Smooth muscle cell (in vitro differentiated cells): ENCODE results near the gene SIGLEC6. TPM values are rescaled to one million over a fixed set of nuclear protein-coding genes. Genes with fewer than 3 reads are reported as not detected.

Experiments
- DNase-seq: peaks from one replicate; lab custom pipeline; 2025; ENCODE audit not compliant: unreplicated experiment; lab: John Stamatoyannopoulos, UW
- H2AFZ ChIP-seq: fragments of 200-600 bp; sonication (generic); 2 replicates; pipeline ENCODE4 v1.6.0; 2016; ENCODE audit warnings: antibody characterized with exemption, low read depth, mild to moderate bottlenecking
- H3F3A ChIP-seq: fragments of 200-600 bp; sonication (generic); 2 replicates; pipeline ENCODE4 v1.6.0; 2017; ENCODE audit warnings: antibody characterized with exemption, low read depth
- H3K27ac ChIP-seq: fragments of 200-600 bp; sonication (generic); 2 replicates; pipeline ENCODE4 v1.5.1; 2016; ENCODE audit warnings: low read depth, mild to moderate bottlenecking
- H3K27me3 ChIP-seq: fragments of 200-600 bp; sonication (generic); 2 replicates; pipeline ENCODE4 v1.6.1; 2016; ENCODE audit warnings: low read depth, mild to moderate bottlenecking
- H3K36me3 ChIP-seq: fragments of 200-600 bp; sonication (generic); 2 replicates; pipeline ENCODE4 v1.5.1; 2016; ENCODE audit warnings: low read depth
- H3K4me1 ChIP-seq: fragments of 200-600 bp; sonication (generic); 2 replicates; pipeline ENCODE4 v1.5.1; 2016; ENCODE audit warnings: low read depth
- H3K4me2 ChIP-seq: fragments of 200-600 bp; sonication (generic); 2 replicates; pipeline ENCODE4 v1.6.0; 2016; ENCODE audit warnings: mild to moderate bottlenecking
- H3K4me3 ChIP-seq: fragments of 200-600 bp; sonication (generic); 2 replicates; pipeline ENCODE4 v1.5.1; 2016; ENCODE audit warnings: mild to moderate bottlenecking
- H3K79me2 ChIP-seq: fragments of 200-600 bp; sonication (generic); 2 replicates; pipeline ENCODE4 v1.6.0; 2016; ENCODE audit warnings: low read depth, mild to moderate bottlenecking
- H3K9ac ChIP-seq: fragments of 200-600 bp; sonication (generic); 2 replicates; pipeline ENCODE4 v1.6.0; 2016; ENCODE audit warnings: low read depth
- H3K9me3 ChIP-seq: fragments of 200-600 bp; sonication (generic); replicated peaks from 2 replicates; pipeline ENCODE4 v1.5.1; 2016; ENCODE audit warnings: low read depth
- H4K20me1 ChIP-seq: fragments of 200-600 bp; sonication (generic); 2 replicates; pipeline ENCODE4 v1.6.0; 2016; ENCODE audit warnings: low read depth
- WGBS: methylation state at CpG from one replicate; pipeline ENCODE4 v1.1.7; 2016; ENCODE audit warnings: low lambda C conversion rate; 5-methylcytosine and 5-hydroxymethylcytosine counted together
- polyA plus RNA-seq: library from polyadenylated mRNA; unstranded; fragments of >200 nt; fragmentation: Nextera tagmentation; extraction: Ambion mirVana; gene quantifications from 2 replicates; pipeline ENCODE4 v1.2.1, GENCODE V29; 2016
- total RNA-seq: library from RNA; depleted of rRNA; stranded (reverse); fragments of >200 nt; gene quantifications from 2 replicates; pipeline ENCODE4 v1.2.3, GENCODE V29; 2014
- TF ChIP-seq, protein P1 (sequence below): fragments of 200-600 bp; sonication (generic); IDR thresholded peaks from 2 replicates; pipeline ENCODE4 v1.5.1; 2017; ENCODE audit warnings: borderline replicate concordance, mild to moderate bottlenecking, antibody characterized with exemption; ENCODE audit not compliant: insufficient read depth, poor library complexity, severe bottlenecking

The SIGLEC6 gene
- total and polyA plus RNA-seq, 2 experiments from 2014 or later, result 2.0 TPM; not detected in 1

DNA sequence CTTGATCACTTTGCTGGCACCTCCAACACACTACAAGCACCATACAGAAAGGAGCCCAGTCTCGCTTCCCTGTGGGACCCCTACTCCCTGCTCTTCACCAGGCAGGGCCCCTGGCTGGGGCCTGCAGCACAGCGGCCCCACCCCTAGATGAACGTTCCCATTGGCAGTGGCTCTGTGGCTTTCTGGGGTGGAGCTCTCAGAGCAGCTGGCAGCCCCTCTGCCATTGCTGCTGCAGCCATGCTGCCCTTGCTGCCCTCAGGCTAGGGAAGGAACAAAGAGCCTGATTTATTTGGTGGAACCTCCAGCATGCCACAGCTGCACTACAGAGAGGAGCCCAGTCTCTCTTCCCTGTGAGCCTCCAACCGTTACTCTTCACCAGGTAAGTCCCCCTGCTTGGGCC is 5.8 kb downstream of the SIGLEC6 start:
- Histone ChIP-seq H3K27ac (no peak overlapping the region), H3K36me3 (no peaks in the 10 kb centered on the region), H3K4me1 (no peaks in the 10 kb centered on the region), H4K20me1 (no peaks in the 10 kb centered on the region), H3K9me3 (no peaks in the 10 kb centered on the region), H3K79me2 (no peaks in the 10 kb centered on the region), H3K9ac (no peak overlapping the region), H3K27me3 (no peaks in the 10 kb centered on the region), H3K4me3 (no peak overlapping the region), H3K4me2 (no peak overlapping the region), H2AFZ (no peak overlapping the region), H3F3A (no peaks in the 10 kb centered on the region)
- 74% methylated on average over 4 of the region's 4 CpGs for WGBS
- DNase-seq, result no peak
- TF ChIP-seq, protein P1, sequence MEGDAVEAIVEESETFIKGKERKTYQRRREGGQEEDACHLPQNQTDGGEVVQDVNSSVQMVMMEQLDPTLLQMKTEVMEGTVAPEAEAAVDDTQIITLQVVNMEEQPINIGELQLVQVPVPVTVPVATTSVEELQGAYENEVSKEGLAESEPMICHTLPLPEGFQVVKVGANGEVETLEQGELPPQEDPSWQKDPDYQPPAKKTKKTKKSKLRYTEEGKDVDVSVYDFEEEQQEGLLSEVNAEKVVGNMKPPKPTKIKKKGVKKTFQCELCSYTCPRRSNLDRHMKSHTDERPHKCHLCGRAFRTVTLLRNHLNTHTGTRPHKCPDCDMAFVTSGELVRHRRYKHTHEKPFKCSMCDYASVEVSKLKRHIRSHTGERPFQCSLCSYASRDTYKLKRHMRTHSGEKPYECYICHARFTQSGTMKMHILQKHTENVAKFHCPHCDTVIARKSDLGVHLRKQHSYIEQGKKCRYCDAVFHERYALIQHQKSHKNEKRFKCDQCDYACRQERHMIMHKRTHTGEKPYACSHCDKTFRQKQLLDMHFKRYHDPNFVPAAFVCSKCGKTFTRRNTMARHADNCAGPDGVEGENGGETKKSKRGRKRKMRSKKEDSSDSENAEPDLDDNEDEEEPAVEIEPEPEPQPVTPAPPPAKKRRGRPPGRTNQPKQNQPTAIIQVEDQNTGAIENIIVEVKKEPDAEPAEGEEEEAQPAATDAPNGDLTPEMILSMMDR, result no peak

DNA sequence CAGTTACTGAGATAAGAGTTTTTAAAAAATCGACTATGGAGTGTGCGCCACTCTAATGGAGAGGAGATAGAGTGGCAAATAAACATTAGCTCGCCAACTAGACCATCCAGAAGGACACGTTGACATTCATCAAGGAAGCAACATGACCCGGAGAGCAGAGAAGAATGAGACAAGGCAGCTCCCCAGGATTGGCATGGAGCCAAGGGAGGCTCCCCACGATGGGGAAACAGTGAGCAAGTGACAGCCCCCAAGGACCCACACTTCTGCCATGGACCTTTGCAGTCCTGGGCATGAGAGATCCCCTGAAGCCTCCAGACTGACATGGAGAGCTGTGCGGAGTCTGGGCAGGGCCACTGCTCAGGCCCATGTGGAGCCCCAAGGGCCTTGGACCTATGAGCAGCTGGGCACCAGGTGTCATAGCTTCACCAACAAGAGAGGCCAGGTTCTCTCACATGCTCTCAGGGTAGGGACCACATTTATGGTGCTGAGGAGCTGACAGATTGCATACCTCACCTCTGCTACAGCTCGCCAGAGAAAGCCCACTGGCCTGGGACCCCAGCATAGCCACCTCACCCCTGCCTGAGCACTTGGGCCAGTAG is 6.7 kb downstream of the SIGLEC6 start:
- 68% methylated on average over 8 of the region's 8 CpGs for WGBS
- Histone ChIP-seq H3K4me3 (no peak overlapping the region), H3F3A (no peaks in the 10 kb centered on the region), H2AFZ (no peak overlapping the region), H3K4me1 (no peaks in the 10 kb centered on the region), H3K9ac (no peak overlapping the region), H4K20me1 (no peaks in the 10 kb centered on the region), H3K27me3 (no peaks in the 10 kb centered on the region), H3K4me2 (no peak overlapping the region), H3K9me3 (no peaks in the 10 kb centered on the region), H3K27ac (no peak overlapping the region), H3K79me2 (no peaks in the 10 kb centered on the region), H3K36me3 (no peaks in the 10 kb centered on the region)
- DNase-seq, result no peak
- TF ChIP-seq, protein P1, result no peak

DNA sequence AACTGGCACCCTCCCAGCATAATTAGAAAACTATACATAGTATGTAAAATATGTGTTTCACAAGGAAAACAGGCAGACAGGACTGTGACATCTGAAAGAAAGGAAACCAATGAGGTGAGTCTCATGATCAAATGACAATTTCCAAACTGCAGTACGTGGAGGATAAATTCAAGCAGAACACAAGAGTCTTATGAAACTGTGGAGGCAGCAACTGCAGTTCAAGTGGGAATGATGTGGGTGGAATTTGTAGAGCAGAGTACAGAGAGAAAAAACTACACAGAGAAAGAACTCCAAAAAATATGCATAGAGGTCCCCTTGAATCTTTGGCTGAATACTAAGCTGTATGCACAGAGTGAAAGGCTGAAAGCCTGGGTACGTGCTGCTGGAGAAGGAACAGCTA is 9.7 kb downstream of the SIGLEC6 start:
- Histone ChIP-seq H3K9me3 (peaks cover 6% of the 10 kb centered on the region), H3K4me2 (no peak overlapping the region), H3K79me2 (no peaks in the 10 kb centered on the region), H3K27ac (no peak overlapping the region), H3K9ac (no peak overlapping the region), H3K4me3 (no peak overlapping the region), H3K4me1 (no peaks in the 10 kb centered on the region), H3F3A (no peaks in the 10 kb centered on the region), H3K36me3 (no peaks in the 10 kb centered on the region), H3K27me3 (no peaks in the 10 kb centered on the region), H4K20me1 (no peaks in the 10 kb centered on the region), H2AFZ (no peak overlapping the region)
- WGBS, result 55% methylated on average over 2 of the region's 2 CpGs
- TF ChIP-seq, protein P1, result no peak
- DNase-seq, result no peak

- no peak for DNase-seq
Measured at GRCh38 chr19:51521357-51521756, 10.1 kb downstream of the SIGLEC6 start.

More at GRCh38 chr19:51521357-51521756, 10.1 kb downstream of the SIGLEC6 start:
- no peaks in the 10 kb centered on the region for H4K20me1 ChIP-seq
- H3K27ac ChIP-seq, result no peak overlapping the region
- no peak overlapping the region for H3K9ac ChIP-seq
- no peaks in the 10 kb centered on the region for H3K79me2 ChIP-seq
- no peak overlapping the region for H3K4me2 ChIP-seq
- no peaks in the 10 kb centered on the region for H3K36me3 ChIP-seq
- H2AFZ ChIP-seq, result no peak overlapping the region
- no peak overlapping the region for H3K4me3 ChIP-seq
- no peaks in the 10 kb centered on the region for H3K27me3 ChIP-seq
- no peaks in the 10 kb centered on the region for H3K4me1 ChIP-seq
- TF ChIP-seq, protein P1, result no peak
- WGBS, result 79% methylated on average over 2 of the region's 2 CpGs
- no peaks in the 10 kb centered on the region for H3F3A ChIP-seq
- H3K9me3 ChIP-seq, result peaks cover 6% of the 10 kb centered on the region
